ENCODE measurements around the gene ACTMAP.
A peak's percentile ranks its signal among the peaks of the same experiment; 100 is the strongest.

The ACTMAP gene

GRCh38 chr19:40717880-40718773 lies 32.1 kb downstream of the ACTMAP start:
- DNase-seq = no peak

DNA sequence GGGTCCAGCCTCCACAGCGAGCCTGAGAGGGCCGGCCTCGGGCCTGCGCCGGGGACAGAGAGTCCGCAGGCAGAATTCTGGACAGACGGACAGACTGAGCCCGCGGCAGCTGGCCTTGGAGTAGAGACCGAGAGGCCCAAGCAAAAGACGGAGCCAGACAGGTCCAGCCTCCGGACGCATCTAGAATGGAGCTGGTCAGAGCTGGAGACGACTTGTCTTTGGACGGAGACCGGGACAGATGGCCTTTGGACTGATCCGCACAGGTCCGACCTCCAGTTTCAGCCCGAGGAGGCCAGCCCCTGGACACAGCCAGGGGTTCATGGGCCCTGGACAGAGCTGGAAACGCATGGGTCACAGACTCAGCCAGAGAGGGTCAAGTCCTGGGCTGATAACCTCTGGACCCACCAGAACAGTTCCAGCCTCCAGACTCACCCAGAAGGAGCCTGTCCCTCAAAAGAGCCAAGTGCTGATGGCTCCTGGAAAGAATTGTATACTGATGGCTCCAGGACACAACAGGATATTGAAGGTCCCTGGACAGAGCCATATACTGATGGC lies 32.9 kb downstream of the ACTMAP start:
- DNase-seq = no peak

- DNase-seq = peak; percentile 100
Observed at GRCh38 chr19:40716482-40717324, 33.6 kb downstream of the ACTMAP start, which contains the start of the genes COQ8B and ITPKC. TSS of gene COQ8B (minus strand) at chr19:40716886. CDS start at chr19:40714632, 2,254 bp downstream. TSS of gene ITPKC (plus strand) at chr19:40717112. CDS start at chr19:40717136, 24 bp downstream.

GRCh38 chr19:40716031-40716481 lies 34.2 kb downstream of the ACTMAP start:
- peak; percentile 87 for DNase-seq

- DNase-seq = peak; percentile 95
Observed at GRCh38 chr19:40714441-40715299, 35.6 kb downstream of the ACTMAP start.

DNA sequence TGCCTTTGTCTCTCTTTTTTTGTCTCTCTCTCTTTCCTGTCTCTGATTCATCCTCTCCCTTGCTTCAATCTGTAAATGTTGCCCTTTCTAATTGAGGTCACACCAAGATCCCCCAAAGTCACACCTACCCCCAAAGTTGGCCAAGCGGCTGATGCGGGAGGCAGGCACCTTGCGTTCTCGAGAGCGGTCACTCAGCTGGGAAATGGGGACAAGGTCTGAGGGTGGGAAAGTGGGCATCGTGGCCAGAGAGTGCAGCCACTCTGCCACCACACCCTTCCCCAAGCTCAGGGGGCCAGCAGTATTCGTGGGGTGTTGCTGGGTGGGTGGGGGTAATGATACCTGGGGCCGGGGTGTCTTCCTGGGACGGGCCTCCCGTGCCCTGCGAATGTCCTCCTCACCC lies 36.3 kb downstream of the ACTMAP start:
- no peak for DNase-seq

GRCh38 chr19:40709817-40710216 lies 40.5 kb downstream of the ACTMAP start:
- DNase-seq = no peak

DNA sequence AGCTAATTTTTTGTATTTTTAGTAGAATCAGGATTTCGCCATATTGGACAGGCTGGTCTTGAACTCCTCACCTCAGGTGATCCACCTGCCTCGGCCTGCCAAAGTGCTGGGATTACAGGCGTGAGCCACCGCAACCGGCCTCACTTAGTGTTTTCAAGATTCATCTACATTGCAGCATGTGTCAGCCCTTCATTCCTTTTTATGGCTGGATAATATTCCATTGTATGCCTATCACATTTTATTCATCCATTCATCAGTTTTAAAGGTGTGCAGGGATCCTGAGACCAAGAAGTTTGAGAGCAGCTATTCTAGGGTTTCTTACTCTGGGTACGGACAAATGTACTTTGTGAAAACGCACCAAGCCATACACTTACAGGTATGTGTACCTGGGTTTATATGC lies 42.7 kb downstream of the ACTMAP start:
- no peak for DNase-seq

DNA sequence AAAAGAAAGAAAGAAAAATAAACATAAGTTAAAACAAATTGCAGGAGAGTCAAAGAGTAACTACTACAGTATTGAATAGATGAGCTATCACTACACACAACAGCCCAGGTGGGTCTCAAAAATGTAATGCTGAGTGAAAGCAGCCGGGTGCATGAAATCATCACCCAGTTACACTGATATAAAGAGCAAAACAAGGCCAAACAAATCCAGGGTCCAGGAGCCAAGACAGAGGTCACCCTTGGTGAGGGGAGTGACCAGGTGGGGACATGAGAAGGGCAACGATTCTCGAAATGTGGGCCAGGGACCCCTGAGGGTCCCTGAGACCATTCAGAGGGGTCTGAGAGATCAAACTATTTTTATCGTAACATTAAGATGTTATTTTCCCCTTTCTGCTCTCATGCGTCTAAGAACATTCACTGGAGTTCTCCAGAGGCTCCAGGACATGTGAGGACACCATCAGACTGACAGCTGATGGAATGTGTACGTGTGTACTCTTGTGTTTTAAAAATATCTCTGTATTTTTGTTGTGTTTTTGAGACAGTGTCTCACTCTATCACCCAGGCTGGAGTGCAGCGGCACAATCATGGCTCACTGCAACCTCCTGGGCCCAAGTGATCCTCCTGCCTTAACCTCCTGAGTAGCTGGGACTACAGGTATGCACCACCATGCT lies 44.2 kb downstream of the ACTMAP start:
- DNase-seq = no peak

GRCh38 chr19:40705362-40705651 lies 45.0 kb downstream of the ACTMAP start:
- no peak for DNase-seq

DNA sequence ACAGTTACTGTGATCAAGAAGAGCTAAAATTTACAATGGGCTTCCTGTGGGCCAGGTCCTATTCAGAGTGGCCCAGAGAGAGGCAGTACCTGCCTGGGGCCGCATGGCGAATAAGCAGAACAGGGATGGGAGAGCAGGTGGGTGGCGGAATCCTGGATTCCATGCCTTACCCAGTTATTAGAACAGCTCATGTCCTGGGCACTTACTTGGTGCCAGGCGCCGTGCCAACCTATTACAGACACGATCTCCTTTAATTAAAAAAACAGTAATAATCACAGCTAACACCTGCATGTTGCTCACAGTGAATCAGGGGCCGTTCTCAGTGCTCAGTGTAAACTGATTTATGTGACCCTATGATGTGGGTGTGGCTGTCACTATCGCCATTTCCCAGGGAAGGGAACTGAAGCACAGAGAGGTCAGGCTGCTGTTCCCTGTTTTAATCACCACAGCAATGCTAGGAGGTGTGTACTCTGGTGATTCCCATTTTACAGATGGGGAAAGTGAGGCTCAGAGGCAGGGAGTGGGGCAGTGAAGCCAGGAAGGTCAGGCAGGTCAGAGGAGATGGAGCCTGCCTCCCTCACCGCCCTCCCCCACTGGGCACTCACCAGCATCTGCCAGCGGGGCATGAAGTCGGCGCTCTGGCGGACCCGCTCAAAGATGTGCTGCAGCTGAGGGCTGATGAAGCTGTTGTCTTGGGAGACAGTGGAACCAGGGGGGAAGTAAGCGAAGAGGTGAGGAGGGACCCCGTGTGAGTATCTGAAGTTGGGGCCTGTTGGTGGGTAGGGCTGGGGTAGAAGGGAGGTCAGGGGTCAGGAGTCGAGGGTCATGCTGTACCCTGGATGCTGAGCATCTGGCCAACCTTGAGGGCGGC lies 45.6 kb downstream of the ACTMAP start:
- no peak for DNase-seq

DNA sequence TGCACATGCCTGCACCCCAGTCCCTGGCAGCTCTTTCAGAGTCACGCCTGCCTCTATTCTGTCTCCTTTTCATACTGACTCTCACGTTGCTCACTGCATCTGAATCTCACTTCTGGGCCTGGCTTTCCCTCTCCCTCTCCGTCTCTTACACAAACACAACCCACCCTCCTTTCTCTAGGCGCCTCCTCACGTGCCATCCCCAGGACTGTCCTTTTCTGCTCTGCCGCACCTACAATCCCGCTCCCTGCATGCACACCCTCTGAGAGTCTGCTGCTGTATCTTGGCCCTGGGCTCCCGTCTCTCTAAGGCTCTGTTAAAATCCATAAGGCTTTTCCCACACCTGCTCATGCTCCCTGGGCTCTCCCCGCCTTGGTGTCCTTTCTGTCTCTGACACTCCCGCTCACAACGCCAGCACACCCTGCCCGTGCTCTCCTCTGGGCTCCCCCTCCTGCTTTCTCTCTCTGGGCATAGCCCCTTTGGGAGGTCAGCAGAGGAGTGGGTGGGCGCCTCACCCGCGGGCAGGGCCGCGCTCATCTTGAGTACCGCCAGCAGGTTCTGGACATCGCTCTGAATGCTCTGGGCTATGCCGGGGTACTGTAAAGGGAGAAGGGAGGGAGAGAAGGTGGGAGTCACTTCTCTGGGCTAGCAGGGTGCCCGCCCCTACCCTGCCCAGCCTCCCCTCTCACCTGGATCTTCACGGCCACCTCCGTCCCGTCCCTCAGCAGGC lies 47.1 kb downstream of the ACTMAP start:
- no peak for DNase-seq

- no peak for DNase-seq
Observed at GRCh38 chr19:40702337-40703012, 47.8 kb downstream of the ACTMAP start.

DNA sequence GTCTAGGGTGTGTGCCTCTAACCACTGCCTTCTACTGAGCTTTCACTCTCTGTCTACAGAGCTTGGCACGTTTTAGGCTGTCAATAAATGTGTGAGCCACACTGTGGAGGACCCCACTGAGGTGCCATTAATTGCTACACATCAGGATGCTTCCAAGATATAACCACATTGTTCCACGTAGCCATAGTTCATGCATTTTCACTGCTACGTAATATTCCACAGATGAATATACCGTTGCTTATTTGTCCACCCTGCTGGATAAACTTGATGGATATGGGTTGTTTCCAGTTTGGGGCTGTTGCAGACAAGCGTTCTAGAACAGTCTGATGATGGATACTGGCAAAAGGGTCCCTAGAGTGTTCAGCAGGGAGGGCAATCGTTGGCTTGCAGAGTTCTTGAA lies 48.5 kb downstream of the ACTMAP start:
- DNase-seq = no peak

DNA sequence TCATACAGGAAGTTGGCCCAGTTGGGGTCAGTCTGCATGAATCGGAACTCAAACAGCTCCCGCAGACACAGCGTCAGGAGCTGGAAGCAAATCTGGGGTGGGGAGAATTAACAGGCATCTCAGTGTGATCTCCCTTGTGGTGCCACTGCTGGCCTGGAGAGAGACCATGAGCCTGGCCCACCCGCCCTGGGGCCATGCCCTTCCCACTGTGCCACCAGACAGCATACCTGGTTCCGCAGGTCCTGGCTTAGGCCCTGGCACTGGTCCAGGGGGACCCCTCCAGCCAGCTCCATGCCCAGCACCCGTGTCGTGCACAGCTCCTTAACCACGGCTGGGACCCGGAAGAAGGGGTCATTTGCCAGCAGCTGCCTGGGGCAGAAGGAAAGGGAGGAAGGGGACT lies 50.2 kb downstream of the ACTMAP start:
- DNase-seq = no peak

- DNase-seq = no peak
Observed at GRCh38 chr19:40697007-40697406, 53.3 kb downstream of the ACTMAP start.

DNA sequence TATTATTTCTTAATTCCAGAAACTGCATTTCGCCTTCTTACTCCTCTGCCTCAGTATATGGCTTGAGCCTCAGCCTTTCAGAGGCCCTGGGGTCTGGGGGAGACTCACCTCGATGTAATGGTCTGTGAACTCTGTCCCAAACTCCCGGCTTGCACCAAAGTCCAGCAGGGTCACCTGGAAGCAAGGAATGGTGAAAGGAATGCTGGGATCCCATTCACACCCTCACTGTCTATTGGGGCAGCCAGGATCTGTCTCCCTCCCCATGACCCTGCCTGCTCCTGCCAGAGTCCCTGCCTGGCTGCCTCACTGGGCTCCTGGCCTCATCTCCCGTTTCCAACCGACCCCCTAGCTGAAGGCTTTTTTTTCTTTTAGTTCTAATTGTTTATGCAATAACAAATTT lies 54.4 kb downstream of the ACTMAP start:
- DNase-seq = no peak

DNA sequence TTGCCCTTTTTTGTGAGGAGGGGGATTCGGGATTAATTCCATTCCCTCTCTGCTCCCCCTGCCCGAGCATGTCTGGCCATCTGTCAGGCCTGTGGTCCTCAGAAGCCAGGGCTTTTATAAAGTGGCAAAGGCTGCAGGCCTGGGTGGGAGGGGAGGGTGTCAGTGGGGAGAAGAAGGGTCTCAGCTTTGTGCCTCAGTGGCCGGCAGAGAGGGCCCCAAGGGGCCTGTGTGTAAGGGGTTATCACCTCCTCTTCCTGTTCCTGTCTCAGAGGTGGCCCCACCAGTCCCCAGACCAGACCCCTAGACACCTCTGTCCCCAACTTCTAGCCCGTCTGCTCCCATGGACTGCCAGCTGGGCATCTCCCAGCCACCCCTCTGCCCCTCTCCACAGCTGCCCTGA lies 56.4 kb downstream of the ACTMAP start:
- no peak for DNase-seq

DNA sequence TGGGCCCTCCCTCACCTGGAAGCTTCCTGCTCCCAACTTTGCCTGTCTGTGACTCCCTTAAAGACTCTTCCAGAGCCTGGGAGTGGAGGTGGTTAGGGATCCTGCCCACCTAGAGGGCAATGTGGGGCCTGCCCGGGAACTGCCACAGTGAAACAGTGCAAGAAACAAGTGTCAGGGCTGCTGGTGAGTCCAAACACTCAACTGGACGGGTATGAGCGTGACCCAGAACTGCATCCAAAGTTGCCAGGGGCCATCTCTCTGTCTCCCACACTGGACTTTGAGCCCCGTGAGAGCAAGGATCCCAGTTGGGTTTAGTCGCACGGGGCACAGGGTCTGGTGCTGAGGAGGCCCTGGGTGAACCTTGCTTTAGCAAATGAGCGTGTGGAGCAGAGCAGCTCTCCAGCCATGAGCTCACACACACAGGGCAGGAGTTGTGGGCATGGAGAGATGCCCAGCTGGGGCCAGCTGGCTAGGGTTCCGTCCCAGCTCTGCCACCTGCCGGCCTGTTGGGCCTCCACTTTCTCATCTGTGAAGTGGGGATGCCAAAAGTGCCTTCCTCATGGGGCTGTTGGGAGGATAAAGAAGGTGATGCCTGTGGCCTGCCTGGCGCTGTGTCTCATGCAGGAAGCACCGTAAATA lies 57.0 kb downstream of the ACTMAP start:
- no peak for DNase-seq

Measured in CD4-positive, alpha-beta T cell treated with Interleukin-6 for 4 hours (primary cell).